ENCODE measurements around the gene GALNT6.

Gene GALNT6

GRCh38 chr12:51348116-51348515 lies 43.1 kb downstream of the GALNT6 start:
- no peak overlapping the region for H3K4me3 ChIP-seq (ENCODE audit: low read length)
- H3K27ac ChIP-seq (ENCODE audit: low read depth, low read length), result no peak overlapping the region
- no peak for TF ChIP-seq EZH2phosphoT487 (IDR thresholded peaks at IDR 0.05; ENCODE audit: borderline replicate concordance, low read length)
- TF ChIP-seq, protein P1, sequence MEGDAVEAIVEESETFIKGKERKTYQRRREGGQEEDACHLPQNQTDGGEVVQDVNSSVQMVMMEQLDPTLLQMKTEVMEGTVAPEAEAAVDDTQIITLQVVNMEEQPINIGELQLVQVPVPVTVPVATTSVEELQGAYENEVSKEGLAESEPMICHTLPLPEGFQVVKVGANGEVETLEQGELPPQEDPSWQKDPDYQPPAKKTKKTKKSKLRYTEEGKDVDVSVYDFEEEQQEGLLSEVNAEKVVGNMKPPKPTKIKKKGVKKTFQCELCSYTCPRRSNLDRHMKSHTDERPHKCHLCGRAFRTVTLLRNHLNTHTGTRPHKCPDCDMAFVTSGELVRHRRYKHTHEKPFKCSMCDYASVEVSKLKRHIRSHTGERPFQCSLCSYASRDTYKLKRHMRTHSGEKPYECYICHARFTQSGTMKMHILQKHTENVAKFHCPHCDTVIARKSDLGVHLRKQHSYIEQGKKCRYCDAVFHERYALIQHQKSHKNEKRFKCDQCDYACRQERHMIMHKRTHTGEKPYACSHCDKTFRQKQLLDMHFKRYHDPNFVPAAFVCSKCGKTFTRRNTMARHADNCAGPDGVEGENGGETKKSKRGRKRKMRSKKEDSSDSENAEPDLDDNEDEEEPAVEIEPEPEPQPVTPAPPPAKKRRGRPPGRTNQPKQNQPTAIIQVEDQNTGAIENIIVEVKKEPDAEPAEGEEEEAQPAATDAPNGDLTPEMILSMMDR (IDR thresholded peaks at IDR 0.05; ENCODE audit: low read depth, low read length, poor library complexity, severe bottlenecking), result no peak
- H3K9me2 ChIP-seq (replicated peaks; ENCODE audit: control insufficient read depth, low read length), result no peaks in the 10 kb centered on the region
- H3F3A ChIP-seq (ENCODE audit: control insufficient read depth, insufficient read depth), result no peaks in the 10 kb centered on the region
- no peaks in the 10 kb centered on the region for H3K9me3 ChIP-seq (ENCODE audit: control insufficient read depth, insufficient read depth, low read length)
- no peaks in the 10 kb centered on the region for H4K20me1 ChIP-seq (ENCODE audit: control insufficient read depth, insufficient read depth, low read depth, low read length)
- H3K4me1 ChIP-seq (ENCODE audit: control insufficient read depth, low read length), result peaks cover 6% of the 10 kb centered on the region
- peaks cover 58% of the 10 kb centered on the region for H3K27me3 ChIP-seq (ENCODE audit: control insufficient read depth, low read length)
- H3K4me2 ChIP-seq (ENCODE audit: low read length), result no peak overlapping the region
- H3K36me3 ChIP-seq (ENCODE audit: control insufficient read depth, low read length), result no peaks in the 10 kb centered on the region
- no peaks in the 10 kb centered on the region for H3K79me2 ChIP-seq (ENCODE audit: control insufficient read depth, low read length)

GRCh38 chr12:51346581-51346980 lies 44.6 kb downstream of the GALNT6 start, which contains the start of gene CELA1:
CELA1 (minus strand) TSS chr12:51346679; CDS start chr12:51346638, 41 bp downstream.
- Histone ChIP-seq H3K9me2 (replicated peaks; ENCODE audit: control insufficient read depth, low read length) (no peaks in the 10 kb centered on the region), H3K4me1 (ENCODE audit: control insufficient read depth, low read length) (peaks cover 10% of the 10 kb centered on the region), H3K36me3 (ENCODE audit: control insufficient read depth, low read length) (no peaks in the 10 kb centered on the region), H3K9me3 (ENCODE audit: control insufficient read depth, insufficient read depth, low read length) (no peaks in the 10 kb centered on the region), H3K4me2 (ENCODE audit: low read length) (no peak within 1 kb of the TSS), H3F3A (ENCODE audit: control insufficient read depth, insufficient read depth) (no peaks in the 10 kb centered on the region), H4K20me1 (ENCODE audit: control insufficient read depth, insufficient read depth, low read depth, low read length) (no peaks in the 10 kb centered on the region), H3K27ac (ENCODE audit: low read depth, low read length) (no peak within 1 kb of the TSS), H3K79me2 (ENCODE audit: control insufficient read depth, low read length) (no peaks in the 10 kb centered on the region), H3K4me3 (ENCODE audit: low read length) (no peak within 1 kb of the TSS), H3K27me3 (ENCODE audit: control insufficient read depth, low read length) (peaks cover 55% of the 10 kb centered on the region)
- TF ChIP-seq, protein P1 (IDR thresholded peaks at IDR 0.05; ENCODE audit: low read depth, low read length, poor library complexity, severe bottlenecking), result no peak
- TF ChIP-seq EZH2phosphoT487 (IDR thresholded peaks at IDR 0.05; ENCODE audit: borderline replicate concordance, low read length), result no peak

DNA sequence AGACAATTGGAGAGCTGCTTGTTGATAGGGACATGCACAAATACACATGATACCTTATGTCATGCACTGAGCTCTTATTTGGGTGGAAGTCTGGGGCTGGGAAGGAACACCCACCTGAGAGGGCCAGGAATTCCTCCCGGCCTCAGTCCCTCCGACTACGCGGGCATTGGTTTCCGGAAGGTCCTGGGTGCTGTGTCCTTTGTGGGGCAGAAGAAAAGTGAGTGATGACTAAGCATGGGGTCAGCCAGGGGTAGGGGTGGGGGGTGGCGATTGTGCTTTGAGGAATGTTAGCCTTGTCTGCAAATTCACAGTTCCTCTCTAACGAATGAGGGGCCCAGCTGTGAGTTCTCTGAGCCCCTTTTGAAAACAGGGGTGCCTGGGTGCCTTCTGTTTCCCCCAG lies 45.5 kb downstream of the GALNT6 start:
- Histone ChIP-seq H3F3A (ENCODE audit: control insufficient read depth, insufficient read depth) (no peaks in the 10 kb centered on the region), H4K20me1 (ENCODE audit: control insufficient read depth, insufficient read depth, low read depth, low read length) (0 out of 2 replicates have a peak, but pooled peaks cover 3% of the 10 kb centered on the region), H3K4me3 (ENCODE audit: low read length) (no peak overlapping the region), H3K27me3 (ENCODE audit: control insufficient read depth, low read length) (peaks cover 49% of the 10 kb centered on the region), H3K4me2 (ENCODE audit: low read length) (no peak overlapping the region), H3K9me3 (ENCODE audit: control insufficient read depth, insufficient read depth, low read length) (no peaks in the 10 kb centered on the region), H3K79me2 (ENCODE audit: control insufficient read depth, low read length) (no peaks in the 10 kb centered on the region), H3K36me3 (ENCODE audit: control insufficient read depth, low read length) (no peaks in the 10 kb centered on the region), H3K27ac (ENCODE audit: low read depth, low read length) (no peak overlapping the region), H3K4me1 (ENCODE audit: control insufficient read depth, low read length) (peaks cover 10% of the 10 kb centered on the region), H3K9me2 (replicated peaks; ENCODE audit: control insufficient read depth, low read length) (no peaks in the 10 kb centered on the region)
- TF ChIP-seq, protein P1 (IDR thresholded peaks at IDR 0.05; ENCODE audit: low read depth, low read length, poor library complexity, severe bottlenecking), result no peak
- no peak for TF ChIP-seq EZH2phosphoT487 (IDR thresholded peaks at IDR 0.05; ENCODE audit: borderline replicate concordance, low read length)

Measured in DOHH2 (cell line).